Glomerular visceral epithelial cell (primary cell): ENCODE results near the gene RIC1.
"Not testable (repeated sequence)": the region's sequence is repeated elsewhere in the genome, so short reads cannot be mapped to it uniquely, and the experiment has no call there.

Source experiments
- DNase-seq: peaks from one replicate; pipeline ENCODE4 v3.0.0-alpha.2; 2016; ENCODE audit errors: extremely low spot score

Gene RIC1

GRCh38 chr9:5722679-5723078, 93.8 kb downstream of the RIC1 start:
- DNase-seq, result not testable (repeated sequence)

GRCh38 chr9:5735072-5735471, 106.2 kb downstream of the RIC1 start:
- DNase-seq, result no peak

- DNase-seq, result no peak
These were observed 107.8 kb downstream of the RIC1 start for GRCh38 chr9:5736563-5737346.

GRCh38 chr9:5743109-5743508, 114.2 kb downstream of the RIC1 start:
- no peak for DNase-seq

GRCh38 chr9:5748438-5748837, 119.5 kb downstream of the RIC1 start:
- no peak for DNase-seq

- DNase-seq, result no peak
These were observed 120.4 kb downstream of the RIC1 start for GRCh38 chr9:5749306-5749705.

- no peak for DNase-seq
These were observed 121.7 kb downstream of the RIC1 start for GRCh38 chr9:5750569-5750968.

- no peak for DNase-seq
These were observed 127.7 kb downstream of the RIC1 start for GRCh38 chr9:5756633-5757032.

- DNase-seq, result no peak
These were observed 131.4 kb downstream of the RIC1 start for GRCh38 chr9:5760338-5760737.

GRCh38 chr9:5762421-5762820, 133.5 kb downstream of the RIC1 start:
- no peak for DNase-seq

- DNase-seq, result no peak
These were observed 135.4 kb downstream of the RIC1 start for GRCh38 chr9:5764130-5764868.

GRCh38 chr9:5767968-5768932, 139.3 kb downstream of the RIC1 start:
- DNase-seq, result no peak

GRCh38 chr9:5773324-5773999, 144.6 kb downstream of the RIC1 start:
- no peak for DNase-seq

GRCh38 chr9:5778805-5779204, 149.9 kb downstream of the RIC1 start:
- no peak for DNase-seq

GRCh38 chr9:5779705-5780218, 150.9 kb downstream of the RIC1 start:
- DNase-seq, result not testable (repeated sequence)

GRCh38 chr9:5783420-5783819, 154.5 kb downstream of the RIC1 start:
- not testable (repeated sequence) for DNase-seq

- no peak for DNase-seq
These were observed 155.1 kb downstream of the RIC1 start for GRCh38 chr9:5783982-5784381.

GRCh38 chr9:5784526-5785315, 155.8 kb downstream of the RIC1 start:
- no peak for DNase-seq

- DNase-seq, result peak; percentile 11
These were observed 157.6 kb downstream of the RIC1 start for GRCh38 chr9:5786370-5787127.

GRCh38 chr9:5787220-5787619, 158.3 kb downstream of the RIC1 start:
- DNase-seq, result no peak
